HG03108 (cell line): ENCODE data around the gene IL1RAPL1.

Experiments used
- ATAC-seq: cut with Tn5 transposase; IDR thresholded peaks from one replicate; pipeline ENCODE4 v1.9.1; 2021; ENCODE audit warnings: moderate library complexity; ENCODE audit not compliant: unreplicated experiment

The IL1RAPL1 gene

GRCh38 chrX:29617725-29618124 is 1030.5 kb downstream of the IL1RAPL1 start:
- ATAC-seq, result no peak

- no peak for ATAC-seq
Observed at GRCh38 chrX:29627833-29628232, 1040.6 kb downstream of the IL1RAPL1 start.

- no peak for ATAC-seq
Observed at GRCh38 chrX:29634516-29634915, 1047.3 kb downstream of the IL1RAPL1 start.

GRCh38 chrX:29636331-29636730 is 1049.1 kb downstream of the IL1RAPL1 start:
- no peak for ATAC-seq

- no peak for ATAC-seq
Observed at GRCh38 chrX:29640106-29640505, 1052.9 kb downstream of the IL1RAPL1 start.

GRCh38 chrX:29641461-29641860 is 1054.2 kb downstream of the IL1RAPL1 start:
- ATAC-seq, result no peak

GRCh38 chrX:29643181-29643580 is 1055.9 kb downstream of the IL1RAPL1 start:
- no peak for ATAC-seq

- ATAC-seq, result no peak
Observed at GRCh38 chrX:29648161-29648560, 1060.9 kb downstream of the IL1RAPL1 start.

GRCh38 chrX:29652484-29652883 is 1065.2 kb downstream of the IL1RAPL1 start:
- no peak for ATAC-seq

GRCh38 chrX:29653721-29654120 is 1066.5 kb downstream of the IL1RAPL1 start:
- no peak for ATAC-seq

- no peak for ATAC-seq
Observed at GRCh38 chrX:29659911-29660310, 1072.7 kb downstream of the IL1RAPL1 start.

GRCh38 chrX:29661290-29661689 is 1074.0 kb downstream of the IL1RAPL1 start:
- ATAC-seq, result no peak

GRCh38 chrX:29662101-29662500 is 1074.9 kb downstream of the IL1RAPL1 start:
- ATAC-seq, result no peak

GRCh38 chrX:29662759-29663503 is 1075.7 kb downstream of the IL1RAPL1 start:
- ATAC-seq, result peak; percentile 48

GRCh38 chrX:29665532-29665931 is 1078.3 kb downstream of the IL1RAPL1 start:
- no peak for ATAC-seq

- ATAC-seq, result no peak
Observed at GRCh38 chrX:29666366-29666765, 1079.1 kb downstream of the IL1RAPL1 start.

GRCh38 chrX:29671421-29671820 is 1084.2 kb downstream of the IL1RAPL1 start:
- ATAC-seq, result no peak

GRCh38 chrX:29687687-29688086 is 1100.4 kb downstream of the IL1RAPL1 start:
- no peak for ATAC-seq

- ATAC-seq, result no peak
Observed at GRCh38 chrX:29690061-29690460, 1102.8 kb downstream of the IL1RAPL1 start.

- no peak for ATAC-seq
Observed at GRCh38 chrX:29691044-29691443, 1103.8 kb downstream of the IL1RAPL1 start.

- no peak for ATAC-seq
Observed at GRCh38 chrX:29693912-29694311, 1106.7 kb downstream of the IL1RAPL1 start.

- ATAC-seq, result no peak
Observed at GRCh38 chrX:29699239-29699638, 1112.0 kb downstream of the IL1RAPL1 start.

- no peak for ATAC-seq
Observed at GRCh38 chrX:29707088-29707487, 1119.8 kb downstream of the IL1RAPL1 start.
